MCF 10A (cell line): ENCODE results near the gene RBP7. TPM values are rescaled to one million over a fixed set of nuclear protein-coding genes. Genes with fewer than 3 reads are reported as not detected.
"Not testable (repeated sequence)": the region's sequence is repeated elsewhere in the genome, so short reads cannot be mapped to it uniquely, and the experiment has no call there.

Source experiments
- BruUV-seq: library from RNA; stranded (reverse); fragments of 400-500 nt; replicated peaks from 2 replicates; lab custom pipeline; 2021; lab: Mats Ljungman, UMichigan
- CTCF ChIA-PET: fragments of 300-600 bp; sonication (Branson Sonifier 250); formaldehyde crosslinking; extraction: SDS; loops from one replicate; lab custom pipeline; 2021; ENCODE audit warnings: antibody characterized with exemption, inconsistent platforms; lab: Yijun Ruan, JAX
- POLR2A ChIA-PET: fragments of 300-600, 350-650 bp; sonication (Branson Sonifier 250); formaldehyde crosslinking; extraction: SDS; loops from one replicate; lab custom pipeline; 2020; ENCODE audit warnings: antibody characterized with exemption, inconsistent platforms; lab: Yijun Ruan, JAX
- DNase-seq: peaks from one replicate; pipeline ENCODE4 v3.0.0-alpha.2; 2018; ENCODE audit not compliant: unreplicated experiment
- H3K27ac Mint-ChIP-seq: one replicate; pipeline ENCODE4 v1.8.0; 2022; ENCODE audit warnings: mild to moderate bottlenecking, low read depth, mixed read lengths; ENCODE audit not compliant: unreplicated experiment
- H3K27me3 Mint-ChIP-seq: one replicate; pipeline ENCODE4 v1.8.0; 2022; ENCODE audit warnings: mixed read lengths; ENCODE audit not compliant: insufficient read depth, unreplicated experiment
- H3K36me3 Mint-ChIP-seq: one replicate; pipeline ENCODE4 v1.8.0; 2022; ENCODE audit warnings: mild to moderate bottlenecking, moderate library complexity, mixed read lengths; ENCODE audit not compliant: insufficient read depth, unreplicated experiment
- H3K4me1 Mint-ChIP-seq: one replicate; pipeline ENCODE4 v1.8.0; 2022; ENCODE audit warnings: mixed read lengths; ENCODE audit not compliant: insufficient read depth, unreplicated experiment
- H3K4me3 Mint-ChIP-seq: one replicate; pipeline ENCODE4 v1.8.0; 2022; ENCODE audit warnings: mild to moderate bottlenecking, moderate library complexity, mixed read lengths; ENCODE audit not compliant: unreplicated experiment
- H3K9me3 Mint-ChIP-seq: one replicate; pipeline ENCODE4 v1.8.0; 2022; ENCODE audit warnings: mixed read lengths; ENCODE audit not compliant: unreplicated experiment
- intact Hi-C: fragments of 100-400 bp; cut with micrococcal nuclease; formaldehyde crosslinking; loops from 2 replicates; pipeline ENCODE4 v1.14.1; 2022
- total RNA-seq: library from RNA; stranded (reverse); gene quantifications from 2 replicates; pipeline ENCODE4 v1.2.3, GENCODE V29; 2022
- TF ChIP-seq, protein P1 (sequence below): fragments of 200-600 bp; IDR thresholded peaks from one replicate; pipeline ENCODE4 v1.8.0; 2022; ENCODE audit warnings: antibody characterized with exemption, mild to moderate bottlenecking; ENCODE audit not compliant: unreplicated experiment

RBP7 gene
- total RNA-seq, 1 experiment from 2014 or later = not detected

DNA sequence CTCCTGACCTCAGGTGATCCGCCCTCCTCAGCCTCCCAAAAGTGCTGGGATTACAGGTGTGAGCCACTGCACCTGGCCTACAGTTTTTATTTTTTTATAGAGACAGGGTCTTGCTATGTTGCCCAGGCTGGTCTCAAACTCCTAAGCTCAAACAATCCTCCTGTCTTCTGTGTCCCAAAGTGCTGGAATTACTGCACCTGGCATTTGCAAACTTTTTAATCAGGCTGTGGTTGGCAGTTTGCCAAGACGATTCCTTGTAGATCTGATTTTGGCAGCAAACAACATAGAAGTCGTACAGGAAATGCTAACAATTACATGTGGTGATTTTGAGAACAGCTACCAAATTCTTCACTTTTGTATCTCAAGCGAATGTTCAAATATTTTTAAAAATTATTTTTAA lies 10.1 kb downstream of the RBP7 start:
- peak; percentile 22 for DNase-seq
- no peak overlapping the region for H3K4me3 Mint-ChIP-seq
- H3K27me3 Mint-ChIP-seq = no peaks in the 10 kb centered on the region
- BruUV-seq = no TSS peak
- no peaks in the 10 kb centered on the region for H3K9me3 Mint-ChIP-seq
- H3K4me1 Mint-ChIP-seq = no peaks in the 10 kb centered on the region
- intact Hi-C loops = no loop called here
- H3K36me3 Mint-ChIP-seq = no peaks in the 10 kb centered on the region
- TF ChIP-seq, protein P1, sequence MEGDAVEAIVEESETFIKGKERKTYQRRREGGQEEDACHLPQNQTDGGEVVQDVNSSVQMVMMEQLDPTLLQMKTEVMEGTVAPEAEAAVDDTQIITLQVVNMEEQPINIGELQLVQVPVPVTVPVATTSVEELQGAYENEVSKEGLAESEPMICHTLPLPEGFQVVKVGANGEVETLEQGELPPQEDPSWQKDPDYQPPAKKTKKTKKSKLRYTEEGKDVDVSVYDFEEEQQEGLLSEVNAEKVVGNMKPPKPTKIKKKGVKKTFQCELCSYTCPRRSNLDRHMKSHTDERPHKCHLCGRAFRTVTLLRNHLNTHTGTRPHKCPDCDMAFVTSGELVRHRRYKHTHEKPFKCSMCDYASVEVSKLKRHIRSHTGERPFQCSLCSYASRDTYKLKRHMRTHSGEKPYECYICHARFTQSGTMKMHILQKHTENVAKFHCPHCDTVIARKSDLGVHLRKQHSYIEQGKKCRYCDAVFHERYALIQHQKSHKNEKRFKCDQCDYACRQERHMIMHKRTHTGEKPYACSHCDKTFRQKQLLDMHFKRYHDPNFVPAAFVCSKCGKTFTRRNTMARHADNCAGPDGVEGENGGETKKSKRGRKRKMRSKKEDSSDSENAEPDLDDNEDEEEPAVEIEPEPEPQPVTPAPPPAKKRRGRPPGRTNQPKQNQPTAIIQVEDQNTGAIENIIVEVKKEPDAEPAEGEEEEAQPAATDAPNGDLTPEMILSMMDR = no peak
- H3K27ac Mint-ChIP-seq = no peak overlapping the region
- ChIA-PET POLR2A (no interaction called here), CTCF (no interaction called here)

DNA sequence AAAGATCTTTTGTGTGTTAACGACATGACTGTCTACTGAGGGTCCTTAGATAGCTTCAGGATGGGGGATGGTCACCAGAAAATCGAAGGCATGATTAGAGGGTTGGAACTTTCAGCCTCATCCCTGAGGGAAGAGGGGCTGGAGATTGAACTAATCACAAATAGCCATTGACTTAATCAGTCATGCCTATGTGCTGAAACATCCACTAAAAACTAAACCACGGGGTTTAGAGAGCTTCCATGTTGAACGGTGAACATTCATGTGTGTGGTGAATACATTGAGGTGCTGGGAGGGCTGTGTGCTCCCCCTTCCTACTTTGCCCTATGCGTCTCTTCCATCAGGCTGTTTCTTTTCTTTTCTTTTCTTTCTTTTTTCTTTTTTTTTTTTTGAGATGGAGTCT lies 17.0 kb downstream of the RBP7 start:
- H3K4me3 Mint-ChIP-seq = no peak overlapping the region
- no peaks in the 10 kb centered on the region for H3K36me3 Mint-ChIP-seq
- CTCF ChIA-PET = no interaction called here
- TF ChIP-seq, protein P1 = no peak
- H3K27me3 Mint-ChIP-seq = no peaks in the 10 kb centered on the region
- intact Hi-C loops = no loop called here
- H3K4me1 Mint-ChIP-seq = no peaks in the 10 kb centered on the region
- no peak overlapping the region for H3K27ac Mint-ChIP-seq
- POLR2A ChIA-PET = no interaction called here
- no TSS peak for BruUV-seq
- no peak for DNase-seq
- H3K9me3 Mint-ChIP-seq = no peaks in the 10 kb centered on the region

DNA sequence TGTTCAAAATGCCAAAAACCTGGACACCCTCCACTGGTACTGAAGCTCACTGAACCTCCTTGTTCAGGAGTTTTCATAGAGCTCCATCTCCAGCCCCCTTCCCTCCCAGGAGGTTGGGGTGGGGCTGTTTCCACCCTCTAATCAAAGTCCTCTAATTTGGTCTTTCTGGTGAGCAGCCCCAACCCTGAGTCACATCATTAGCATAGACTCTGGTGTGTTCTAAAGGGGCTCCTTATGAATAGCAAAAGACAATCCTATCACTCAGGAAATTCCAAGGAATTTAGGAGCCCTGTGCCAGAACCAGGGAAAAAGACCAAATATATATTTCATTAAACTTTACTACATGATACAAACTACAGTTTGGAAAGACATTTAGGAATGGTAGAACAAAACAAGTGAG lies 22.5 kb downstream of the RBP7 start:
- CTCF ChIA-PET = interaction anchor here (0.8 kb wide), 1 partner anchor 393 kb away, joined by 3 read pairs; no protein-coding TSS in a partner anchor

DNA sequence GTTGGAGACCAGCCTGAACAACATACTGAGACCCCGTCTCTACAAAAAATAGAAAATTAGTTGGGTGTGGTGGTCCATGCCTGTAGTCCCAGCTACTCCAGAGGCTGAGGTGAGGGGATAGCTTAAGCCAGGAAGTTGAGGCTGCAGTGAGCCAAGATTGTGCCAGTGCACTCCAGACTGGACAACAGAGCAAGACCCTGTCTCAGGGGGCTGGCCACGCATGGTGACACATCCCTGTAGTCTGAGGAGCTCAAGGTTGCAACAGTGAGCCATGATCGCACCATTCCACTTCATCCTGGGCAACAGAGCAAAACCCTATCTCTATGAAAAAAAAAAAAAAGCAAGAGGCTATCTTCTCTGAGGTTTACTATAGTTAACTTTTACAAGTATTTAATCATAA lies 23.1 kb downstream of the RBP7 start:
- Mint-ChIP-seq H3K36me3 (no peaks in the 10 kb centered on the region), H3K4me1 (no peaks in the 10 kb centered on the region), H3K9me3 (no peaks in the 10 kb centered on the region), H3K27me3 (no peaks in the 10 kb centered on the region), H3K4me3 (no peak overlapping the region), H3K27ac (no peak overlapping the region)
- CTCF ChIA-PET = interaction anchor here (0.8 kb wide), 1 partner anchor 394 kb away, joined by 3 read pairs; no protein-coding TSS in a partner anchor
- TF ChIP-seq, protein P1 = no peak
- DNase-seq = no peak
- intact Hi-C loops = no loop called here
- POLR2A ChIA-PET = no interaction called here
- no TSS peak for BruUV-seq

More for the DNA sequence above, 22.5 kb downstream of the RBP7 start:
- POLR2A ChIA-PET = no interaction called here
- TF ChIP-seq, protein P1 = no peak
- no peak overlapping the region for H3K27ac Mint-ChIP-seq
- no peaks in the 10 kb centered on the region for H3K27me3 Mint-ChIP-seq
- no peaks in the 10 kb centered on the region for H3K36me3 Mint-ChIP-seq
- H3K4me1 Mint-ChIP-seq = no peaks in the 10 kb centered on the region
- no peak overlapping the region for H3K4me3 Mint-ChIP-seq
- intact Hi-C loops = no loop called here
- BruUV-seq = no TSS peak
- DNase-seq = no peak
- H3K9me3 Mint-ChIP-seq = no peaks in the 10 kb centered on the region

GRCh38 chr1:10020678-10021077 lies 23.6 kb downstream of the RBP7 start:
- POLR2A ChIA-PET, CTCF ChIA-PET, BruUV-seq: not testable (repeated sequence)

GRCh38 chr1:10021992-10022391 lies 25.0 kb downstream of the RBP7 start:
- H3K4me3 Mint-ChIP-seq, H3K27ac Mint-ChIP-seq, H3K9me3 Mint-ChIP-seq, intact Hi-C loops, H3K4me1 Mint-ChIP-seq, H3K27me3 Mint-ChIP-seq, BruUV-seq, DNase-seq, H3K36me3 Mint-ChIP-seq: not testable (repeated sequence)
- ChIA-PET POLR2A (interaction anchor here (0.7 kb wide), 1 partner anchor 11 kb away, joined by 3 read pairs; no protein-coding TSS in a partner anchor), CTCF (interaction anchor here (0.7 to 1.0 kb wide), 3 partner anchors 61 to 131 kb away, joined by 3 to 4 read pairs (median 4); no protein-coding TSS in a partner anchor)

More at GRCh38 chr1:10020678-10021077, 23.6 kb downstream of the RBP7 start:
- intact Hi-C loops, H3K9me3 Mint-ChIP-seq, H3K36me3 Mint-ChIP-seq, H3K27me3 Mint-ChIP-seq, H3K4me1 Mint-ChIP-seq, H3K27ac Mint-ChIP-seq, DNase-seq, H3K4me3 Mint-ChIP-seq: not testable (repeated sequence)
